HPDE6-E6E7 (cell line): ENCODE data around the gene PHLDB2.
A peak's percentile ranks its signal among the peaks of the same experiment; 100 is the strongest.
"Not testable (repeated sequence)": the region's sequence is repeated elsewhere in the genome, so short reads cannot be mapped to it uniquely, and the experiment has no call there.

Experiments used
- DNase-seq: peaks from one replicate; pipeline ENCODE4 v3.0.0; 2011; ENCODE audit warnings: missing footprints; ENCODE audit errors: extremely low spot score

PHLDB2 gene

GRCh38 chr3:111859061-111859973, at the start of gene PHLDB2:
Gene PHLDB2, plus strand, starts transcription at chr3:111859265. Its CDS starts 24,813 bp downstream, at chr3:111884078.
- DNase-seq, result peak; percentile 76

- peak; percentile 44 for DNase-seq
Observed at GRCh38 chr3:111810909-111811308, 48.2 kb upstream of the PHLDB2 start.

- no peak for DNase-seq
Observed at GRCh38 chr3:111811811-111812210, 47.3 kb upstream of the PHLDB2 start.

- no peak for DNase-seq
Observed at GRCh38 chr3:111812701-111813100, 46.4 kb upstream of the PHLDB2 start.

- DNase-seq, result no peak
Observed at GRCh38 chr3:111813441-111813840, 45.6 kb upstream of the PHLDB2 start.

GRCh38 chr3:111813979-111814378, 45.1 kb upstream of the PHLDB2 start:
- no peak for DNase-seq

GRCh38 chr3:111816771-111817170, 42.3 kb upstream of the PHLDB2 start:
- not testable (repeated sequence) for DNase-seq

GRCh38 chr3:111819927-111820326, 39.1 kb upstream of the PHLDB2 start:
- no peak for DNase-seq

GRCh38 chr3:111820651-111821050, 38.4 kb upstream of the PHLDB2 start:
- no peak for DNase-seq

GRCh38 chr3:111821891-111822290, 37.2 kb upstream of the PHLDB2 start:
- no peak for DNase-seq

- no peak for DNase-seq
Observed at GRCh38 chr3:111822804-111823203, 36.3 kb upstream of the PHLDB2 start.

- no peak for DNase-seq
Observed at GRCh38 chr3:111823341-111823855, 35.7 kb upstream of the PHLDB2 start.

GRCh38 chr3:111824351-111824750, 34.7 kb upstream of the PHLDB2 start:
- no peak for DNase-seq

- no peak for DNase-seq
Observed at GRCh38 chr3:111827871-111828270, 31.2 kb upstream of the PHLDB2 start.

- no peak for DNase-seq
Observed at GRCh38 chr3:111828530-111828929, 30.5 kb upstream of the PHLDB2 start.

GRCh38 chr3:111829023-111829422, 30.0 kb upstream of the PHLDB2 start:
- DNase-seq, result no peak

- DNase-seq, result no peak
Observed at GRCh38 chr3:111831840-111832239, 27.2 kb upstream of the PHLDB2 start.

GRCh38 chr3:111837112-111837511, 22.0 kb upstream of the PHLDB2 start:
- DNase-seq, result no peak

- no peak for DNase-seq
Observed at GRCh38 chr3:111838133-111838532, 20.9 kb upstream of the PHLDB2 start.

- no peak for DNase-seq
Observed at GRCh38 chr3:111846039-111846438, 13.0 kb upstream of the PHLDB2 start.

- DNase-seq, result peak; percentile 55
Observed at GRCh38 chr3:111846717-111847116, 12.3 kb upstream of the PHLDB2 start.

GRCh38 chr3:111848283-111848682, 10.8 kb upstream of the PHLDB2 start:
- DNase-seq, result no peak

GRCh38 chr3:111848778-111849177, 10.3 kb upstream of the PHLDB2 start:
- DNase-seq, result no peak
